Neural progenitor cell (in vitro differentiated cells): ENCODE measurements around the gene KIF24. TPM values are rescaled to one million over a fixed set of nuclear protein-coding genes. Genes with fewer than 3 reads are reported as not detected.

ENCODE experiments used
- DNase-seq: peaks from one replicate; pipeline ENCODE4 v3.0.0-alpha.2; 2016; ENCODE audit warnings: low spot score
- H2AFZ ChIP-seq: fragments of 200-600 bp; sonication (generic); replicated peaks from 2 replicates; pipeline ENCODE4 v1.6.1; 2016; ENCODE audit warnings: antibody characterized with exemption
- H3F3A ChIP-seq: fragments of 200-600 bp; sonication (generic); 2 replicates; pipeline ENCODE4 v1.6.1; 2016; ENCODE audit warnings: antibody characterized with exemption, low read depth
- H3K27ac ChIP-seq: fragments of 200-600 bp; sonication (generic); 2 replicates; pipeline ENCODE4 v1.5.1; 2016; ENCODE audit warnings: mild to moderate bottlenecking
- H3K27me3 ChIP-seq: fragments of 200-600 bp; sonication (generic); 2 replicates; pipeline ENCODE4 v1.6.1; 2016; ENCODE audit warnings: mild to moderate bottlenecking, moderate library complexity
- H3K36me3 ChIP-seq: fragments of 200-600 bp; sonication (generic); 2 replicates; pipeline ENCODE4 v1.5.1; 2016
- H3K4me1 ChIP-seq: fragments of 200-600 bp; sonication (generic); 2 replicates; pipeline ENCODE4 v1.6.1; 2016; ENCODE audit warnings: mixed run types
- H3K4me2 ChIP-seq: fragments of 200-600 bp; sonication (generic); 2 replicates; pipeline ENCODE4 v1.6.1; 2016
- H3K4me3 ChIP-seq: fragments of 200-600 bp; sonication (generic); 2 replicates; pipeline ENCODE4 v1.5.1; 2016
- H3K79me2 ChIP-seq: fragments of 200-600 bp; sonication (generic); 2 replicates; pipeline ENCODE4 v1.6.1; 2016; ENCODE audit warnings: low read depth
- H3K9ac ChIP-seq: fragments of 200-600 bp; sonication (generic); 2 replicates; pipeline ENCODE4 v1.6.1; 2016
- H3K9me3 ChIP-seq: fragments of 200-600 bp; sonication (generic); 2 replicates; pipeline ENCODE4 v1.5.1; 2016; ENCODE audit warnings: low read depth
- H4K20me1 ChIP-seq: fragments of 200-600 bp; sonication (generic); 2 replicates; pipeline ENCODE4 v1.6.1; 2016; ENCODE audit warnings: low read depth
- H3K27ac Mint-ChIP-seq: 3 replicates; pipeline ENCODE4 v1.8.0; 2021; ENCODE audit warnings: mixed read lengths
- H3K27me3 Mint-ChIP-seq: 2 replicates; pipeline ENCODE4 v1.8.0; 2022; ENCODE audit warnings: low read depth, mild to moderate bottlenecking, inconsistent platforms, moderate library complexity, mixed read lengths; ENCODE audit not compliant: insufficient read depth
- H3K36me3 Mint-ChIP-seq: 3 replicates; pipeline ENCODE4 v1.8.0; 2021; ENCODE audit warnings: mixed read lengths
- H3K4me1 Mint-ChIP-seq: 3 replicates; pipeline ENCODE4 v1.8.0; 2021; ENCODE audit warnings: mixed read lengths
- H3K4me3 Mint-ChIP-seq: 3 replicates; pipeline ENCODE4 v1.8.0; 2021; ENCODE audit warnings: mild to moderate bottlenecking, moderate library complexity, mixed read lengths
- H3K9me3 Mint-ChIP-seq: 3 replicates; pipeline ENCODE4 v1.8.0; 2020; ENCODE audit warnings: mixed read lengths
- EZH2 ChIP-seq: fragments of 200-600 bp; sonication (generic); IDR thresholded peaks from 2 replicates; pipeline ENCODE4 v1.6.1; 2017; ENCODE audit warnings: antibody characterized with exemption, mild to moderate bottlenecking, moderate library complexity
- EZH2phosphoT487 ChIP-seq: fragments of 200-600 bp; sonication (generic); IDR thresholded peaks from 2 replicates; pipeline ENCODE4 v1.6.1; 2017; ENCODE audit warnings: antibody characterized with exemption
- total RNA-seq: library from RNA; depleted of rRNA; stranded (reverse); fragments of >200 nt; gene quantifications from 2 replicates; pipeline ENCODE4 v1.2.3, GENCODE V29; 2015; ENCODE audit warnings: low replicate concordance
- TF ChIP-seq, protein P1 (sequence below): fragments of 200-600 bp; sonication (generic); IDR thresholded peaks from 2 replicates; pipeline ENCODE4 v1.5.1; 2017; ENCODE audit warnings: antibody characterized with exemption, mild to moderate bottlenecking

The KIF24 gene
- total RNA-seq, 1 donor from 2014 or later, result 9.4 TPM

DNA sequence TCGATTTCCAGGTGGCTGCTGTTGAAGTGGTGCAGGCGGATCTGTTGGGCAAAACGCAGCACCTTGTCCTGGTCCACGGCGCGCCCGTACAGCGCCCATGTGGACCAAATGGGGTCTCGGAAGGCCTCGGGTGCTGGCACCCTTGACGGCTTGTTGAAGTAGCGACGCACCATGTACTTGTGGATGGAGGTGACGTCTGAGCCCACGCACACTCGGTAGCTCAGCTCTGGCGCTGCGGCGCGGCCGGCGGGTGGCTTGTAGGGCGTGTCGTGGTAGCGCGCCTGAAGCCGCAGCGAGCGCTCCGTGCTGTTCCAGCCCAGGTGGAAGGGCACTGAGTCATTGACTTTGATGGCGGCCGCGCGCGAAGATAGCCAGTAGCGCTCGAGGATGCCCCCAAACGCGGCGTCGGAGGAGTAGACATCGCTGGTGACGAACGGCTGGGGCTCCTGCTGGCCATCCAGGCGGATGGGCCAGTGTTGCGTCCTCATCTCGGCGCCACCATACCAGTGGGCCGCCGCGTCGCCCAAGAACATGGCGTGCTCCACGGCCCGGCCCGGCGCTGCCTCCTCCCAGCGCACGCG, 42.9 kb upstream of the KIF24 start:
- no peak for DNase-seq
- Mint-ChIP-seq H3K27ac (no peak overlapping the region), H3K36me3 (peaks cover 28% of the 10 kb centered on the region)

GRCh38 chr9:34370970-34371880, 42.2 kb upstream of the KIF24 start:
- Mint-ChIP-seq H3K4me3 (no peak overlapping the region), H3K9me3 (peaks cover 25% of the 10 kb centered on the region), H3K36me3 (peaks cover 31% of the 10 kb centered on the region), H3K27ac (no peak overlapping the region), H3K27me3 (peaks cover 10% of the 10 kb centered on the region), H3K4me1 (peaks cover 13% of the 10 kb centered on the region)
- H4K20me1 ChIP-seq, result peaks cover 5% of the 10 kb centered on the region
- no peak overlapping the region for H2AFZ ChIP-seq
- no peaks in the 10 kb centered on the region for H3K36me3 ChIP-seq
- H3K9me3 ChIP-seq, result no peaks in the 10 kb centered on the region
- no peaks in the 10 kb centered on the region for H3F3A ChIP-seq
- H3K79me2 ChIP-seq, result no peaks in the 10 kb centered on the region
- H3K4me3 ChIP-seq, result no peak overlapping the region
- no peak for TF ChIP-seq EZH2phosphoT487
- TF ChIP-seq EZH2, result no peak
- H3K27ac ChIP-seq, result no peak overlapping the region
- no peak overlapping the region for H3K9ac ChIP-seq
- DNase-seq, result no peak
- peaks cover 30% of the 10 kb centered on the region for H3K27me3 ChIP-seq
- no peak overlapping the region for H3K4me2 ChIP-seq
- no peaks in the 10 kb centered on the region for H3K4me1 ChIP-seq

More for the DNA sequence above, 42.9 kb upstream of the KIF24 start:
- no peaks in the 10 kb centered on the region for H3K36me3 ChIP-seq
- H3K9me3 ChIP-seq, result no peaks in the 10 kb centered on the region
- peaks cover 5% of the 10 kb centered on the region for H4K20me1 ChIP-seq
- no peaks in the 10 kb centered on the region for H3K4me1 ChIP-seq
- H3K4me2 ChIP-seq, result no peak overlapping the region
- no peak overlapping the region for H3K27ac ChIP-seq
- Mint-ChIP-seq H3K4me3 (no peak overlapping the region), H3K4me1 (peaks cover 14% of the 10 kb centered on the region), H3K27me3 (peaks cover 10% of the 10 kb centered on the region), H3K9me3 (peaks cover 22% of the 10 kb centered on the region)
- H3K79me2 ChIP-seq, result no peaks in the 10 kb centered on the region
- no peak overlapping the region for H3K9ac ChIP-seq
- H3F3A ChIP-seq, result no peaks in the 10 kb centered on the region
- H3K27me3 ChIP-seq, result peaks cover 38% of the 10 kb centered on the region
- H3K4me3 ChIP-seq, result no peak overlapping the region
- no peak overlapping the region for H2AFZ ChIP-seq
- TF ChIP-seq, protein P1, sequence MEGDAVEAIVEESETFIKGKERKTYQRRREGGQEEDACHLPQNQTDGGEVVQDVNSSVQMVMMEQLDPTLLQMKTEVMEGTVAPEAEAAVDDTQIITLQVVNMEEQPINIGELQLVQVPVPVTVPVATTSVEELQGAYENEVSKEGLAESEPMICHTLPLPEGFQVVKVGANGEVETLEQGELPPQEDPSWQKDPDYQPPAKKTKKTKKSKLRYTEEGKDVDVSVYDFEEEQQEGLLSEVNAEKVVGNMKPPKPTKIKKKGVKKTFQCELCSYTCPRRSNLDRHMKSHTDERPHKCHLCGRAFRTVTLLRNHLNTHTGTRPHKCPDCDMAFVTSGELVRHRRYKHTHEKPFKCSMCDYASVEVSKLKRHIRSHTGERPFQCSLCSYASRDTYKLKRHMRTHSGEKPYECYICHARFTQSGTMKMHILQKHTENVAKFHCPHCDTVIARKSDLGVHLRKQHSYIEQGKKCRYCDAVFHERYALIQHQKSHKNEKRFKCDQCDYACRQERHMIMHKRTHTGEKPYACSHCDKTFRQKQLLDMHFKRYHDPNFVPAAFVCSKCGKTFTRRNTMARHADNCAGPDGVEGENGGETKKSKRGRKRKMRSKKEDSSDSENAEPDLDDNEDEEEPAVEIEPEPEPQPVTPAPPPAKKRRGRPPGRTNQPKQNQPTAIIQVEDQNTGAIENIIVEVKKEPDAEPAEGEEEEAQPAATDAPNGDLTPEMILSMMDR, result no peak
- TF ChIP-seq EZH2phosphoT487, result no peak
- TF ChIP-seq EZH2, result no peak

DNA sequence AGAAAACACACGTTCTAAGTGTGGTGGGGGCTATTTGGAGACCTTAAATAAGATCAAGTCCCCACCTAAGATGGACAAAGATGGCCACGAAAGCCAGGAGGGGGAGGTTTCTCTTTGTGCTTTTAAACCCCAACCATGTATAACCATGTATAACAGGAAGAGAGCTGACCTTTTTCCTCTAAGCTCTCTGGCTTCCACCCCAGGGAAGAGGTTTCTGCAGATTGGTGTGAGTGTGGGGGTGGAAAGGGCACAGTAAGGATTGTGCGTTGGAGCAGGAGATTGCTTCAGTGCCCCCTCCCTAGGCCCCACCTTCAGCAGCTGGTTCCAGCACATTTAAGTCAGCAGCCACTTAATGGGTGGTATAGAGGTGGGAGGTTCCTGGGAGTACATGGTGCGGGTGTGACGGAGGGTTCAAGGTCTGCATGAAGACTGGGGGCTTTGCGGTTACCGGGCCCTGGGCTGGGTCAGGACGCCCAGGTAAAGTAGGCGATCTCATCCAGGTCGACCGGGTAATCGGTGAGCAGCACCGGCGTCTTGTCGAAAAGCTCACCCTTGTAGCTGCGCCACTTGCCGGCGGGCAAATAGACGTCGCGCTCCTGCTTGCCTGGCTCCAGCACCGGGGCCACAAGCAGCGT, 41.4 kb upstream of the KIF24 start:
- H3K27ac Mint-ChIP-seq, result peak overlapping the region; percentile 79
- no peak overlapping the region for H3K4me3 ChIP-seq
- H3K4me2 ChIP-seq, result no peak overlapping the region
- no peak for DNase-seq
- peaks cover 31% of the 10 kb centered on the region for H3K36me3 Mint-ChIP-seq
- TF ChIP-seq EZH2phosphoT487 (no peak), EZH2 (no peak)
- TF ChIP-seq, protein P1, result no peak
- H2AFZ ChIP-seq, result no peak overlapping the region
- H3K27me3 ChIP-seq, result peaks cover 29% of the 10 kb centered on the region
- peaks cover 6% of the 10 kb centered on the region for H3K27me3 Mint-ChIP-seq
- peaks cover 4% of the 10 kb centered on the region for H4K20me1 ChIP-seq
- H3K4me1 Mint-ChIP-seq, result peaks cover 5% of the 10 kb centered on the region
- H3K9me3 ChIP-seq, result no peaks in the 10 kb centered on the region
- H3K4me3 Mint-ChIP-seq, result no peak overlapping the region
- H3K79me2 ChIP-seq, result no peaks in the 10 kb centered on the region
- no peak overlapping the region for H3K9ac ChIP-seq
- no peaks in the 10 kb centered on the region for H3K36me3 ChIP-seq
- no peaks in the 10 kb centered on the region for H3F3A ChIP-seq
- H3K27ac ChIP-seq, result no peak overlapping the region
- no peaks in the 10 kb centered on the region for H3K4me1 ChIP-seq
- H3K9me3 Mint-ChIP-seq, result peaks cover 25% of the 10 kb centered on the region
